Stimulated activated CD4-positive, alpha-beta T cell treated with anti-CD3 and anti-CD28 coated beads, Interleukin-1b, Interleukin-23, amount 100 ng/mL, for 48 hours (primary cell): ENCODE data around the gene UGT1A4.

ENCODE experiments used
- DNase-seq: peaks from one replicate; pipeline ENCODE4 v3.0.0-alpha.2; 2020

UGT1A4 gene

DNA sequence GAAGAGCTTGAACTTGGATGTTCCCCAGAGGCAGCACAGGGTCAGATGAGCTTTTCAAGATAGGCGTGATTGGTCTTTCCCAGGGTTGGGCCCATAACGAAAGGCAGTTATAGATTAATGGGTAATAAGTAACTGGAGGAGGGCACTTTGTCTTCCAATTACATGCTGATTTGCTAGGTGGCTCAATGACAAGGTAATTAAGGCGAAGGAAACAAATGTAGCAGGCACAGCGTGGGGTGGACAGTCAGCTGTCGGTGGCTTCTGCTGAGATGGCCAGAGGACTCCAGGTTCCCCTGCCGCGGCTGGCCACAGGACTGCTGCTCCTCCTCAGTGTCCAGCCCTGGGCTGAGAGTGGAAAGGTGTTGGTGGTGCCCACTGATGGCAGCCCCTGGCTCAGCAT lies at the start of gene UGT1A4:
UGT1A4 (plus strand) TSS at position 185 of the 400 bp plus-strand sequence; CDS start at position 270, 85 bp downstream.
- DNase-seq: no peak

DNA sequence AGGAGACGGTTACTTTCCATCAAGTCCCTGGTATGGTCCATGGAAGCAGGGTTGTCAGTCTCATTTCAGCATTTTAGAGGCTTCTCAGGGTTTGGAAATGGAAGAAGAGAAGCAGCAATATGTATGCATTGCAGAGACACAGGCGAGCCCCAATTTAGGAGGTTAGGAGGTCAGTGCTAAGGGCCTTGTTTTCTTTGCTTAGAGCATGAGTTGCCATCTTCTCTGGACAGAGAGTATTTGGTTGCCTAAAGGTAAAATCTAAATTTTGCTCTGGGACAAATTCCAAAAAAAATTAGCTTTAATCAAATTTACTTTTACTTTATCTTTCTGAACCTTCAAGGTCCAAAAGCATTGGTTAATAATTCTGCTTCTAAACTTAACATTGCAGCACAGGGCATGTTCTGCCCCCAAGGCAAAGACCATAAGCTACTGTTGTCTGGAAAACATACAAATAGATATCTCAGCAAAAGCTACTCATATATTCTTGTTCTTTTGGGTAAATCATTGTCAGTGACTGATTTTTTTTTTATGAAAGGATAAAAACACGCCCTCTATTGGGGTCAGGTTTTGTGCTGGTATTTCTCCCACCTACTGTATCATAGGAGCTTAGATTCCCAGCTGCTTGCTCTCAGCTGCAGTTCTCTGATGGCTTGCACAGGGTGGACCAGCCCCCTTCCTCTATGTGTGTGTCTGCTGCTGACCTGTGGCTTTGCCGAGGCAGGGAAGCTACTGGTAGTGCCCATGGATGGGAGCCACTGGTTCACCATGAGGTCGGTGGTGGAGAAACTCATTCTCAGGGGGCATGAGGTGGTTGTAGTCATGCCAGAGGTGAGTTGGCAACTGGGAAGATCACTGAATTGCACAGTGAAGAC lies 47.0 kb upstream of the UGT1A4 start, which contains the start of gene UGT1A9:
UGT1A9 (plus strand) TSS at position 609 of the 872 bp plus-strand sequence; CDS start at position 646, 37 bp downstream.
- no peak for DNase-seq

DNA sequence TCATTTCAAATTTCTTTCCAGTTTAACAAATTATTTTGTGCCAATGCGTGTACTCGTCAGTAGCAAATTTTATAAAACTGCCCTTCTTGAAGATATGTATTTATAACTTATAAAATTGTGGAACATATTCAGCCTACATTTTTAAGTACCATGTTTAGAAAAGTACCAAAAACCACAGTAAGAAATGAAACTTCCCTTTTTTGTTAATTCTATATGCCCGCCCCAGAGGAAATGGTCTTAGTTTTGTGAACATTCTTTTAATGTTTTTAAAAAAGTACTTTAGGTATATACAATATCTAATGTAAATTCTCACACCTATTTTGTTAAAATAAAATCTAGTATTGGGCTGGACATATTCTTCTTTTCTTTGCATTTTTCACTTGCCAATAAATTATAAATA lies 45.6 kb upstream of the UGT1A4 start:
- no peak for DNase-seq

DNA sequence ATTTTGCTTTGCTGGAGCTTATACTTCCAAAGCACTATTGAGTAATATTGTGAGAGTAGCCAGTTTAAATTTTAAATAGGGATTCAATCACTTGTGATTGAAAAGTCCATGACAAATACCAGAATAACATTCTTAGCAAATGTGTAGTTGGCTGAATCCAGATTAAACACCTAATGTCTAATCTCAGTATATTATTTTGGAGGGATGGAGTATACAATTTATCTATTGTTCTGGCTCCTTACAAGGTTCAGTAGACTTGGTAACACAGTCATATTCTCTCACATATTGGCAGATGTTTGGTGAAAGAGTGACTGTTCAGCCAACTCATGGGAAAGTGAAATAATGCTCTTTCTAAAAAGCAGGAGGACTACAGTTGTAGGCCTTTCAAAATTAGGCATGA lies 44.6 kb upstream of the UGT1A4 start:
- no peak for DNase-seq

DNA sequence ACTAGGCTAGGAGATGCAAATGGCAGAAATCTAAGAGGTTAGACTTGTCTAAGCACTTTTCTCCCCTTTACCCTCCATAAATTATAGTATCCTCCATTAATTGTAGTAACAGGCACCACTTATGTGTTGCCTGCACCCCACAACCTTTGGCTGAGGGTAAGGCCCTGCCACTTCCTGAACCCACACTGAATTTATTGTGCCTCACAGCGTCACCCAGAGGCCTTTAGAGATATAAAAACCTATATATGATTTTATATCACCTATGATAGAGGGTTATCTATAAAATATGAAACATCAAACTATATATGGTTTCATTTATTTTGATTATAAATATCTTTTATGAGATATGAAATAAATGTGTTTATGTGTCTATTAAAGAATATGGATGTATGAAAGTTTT lies 44.2 kb upstream of the UGT1A4 start:
- no peak for DNase-seq

DNA sequence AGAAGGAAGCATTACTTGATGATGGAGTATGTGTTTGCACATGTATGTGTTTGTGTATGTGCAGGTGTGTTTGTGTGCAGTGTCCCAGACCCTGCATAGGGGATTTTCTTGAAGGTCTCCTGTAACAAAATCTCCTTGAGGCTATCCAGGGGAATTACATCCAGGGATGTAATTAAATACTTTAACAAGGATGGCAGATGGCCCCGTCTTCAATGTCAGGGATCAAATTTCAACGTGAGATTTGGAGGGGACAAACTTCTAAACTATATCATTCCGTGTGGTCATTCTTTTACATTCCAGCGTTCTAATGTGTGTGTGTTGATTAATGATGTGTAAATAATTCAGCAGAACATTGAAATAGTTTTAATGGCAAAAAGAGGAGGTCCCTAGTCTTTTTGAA lies 43.5 kb upstream of the UGT1A4 start:
- no peak for DNase-seq

DNA sequence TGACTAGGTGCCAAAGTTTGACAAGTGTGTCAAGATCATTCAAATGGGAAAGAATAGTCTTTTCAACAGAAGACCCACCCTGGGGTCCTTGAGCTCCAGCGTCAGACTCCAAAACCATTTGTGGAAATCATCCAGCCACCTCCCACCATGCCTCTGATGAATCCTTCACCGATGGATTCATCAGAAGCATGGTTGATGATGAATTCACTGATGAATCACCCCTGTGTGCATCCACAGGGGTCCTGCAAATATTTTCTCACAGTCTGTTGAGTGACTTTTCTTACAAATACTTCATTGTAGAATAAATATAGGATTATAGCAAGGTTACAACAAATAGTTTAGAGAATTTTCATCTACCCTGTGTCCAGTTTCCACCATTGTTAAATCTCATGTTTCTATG lies 42.5 kb upstream of the UGT1A4 start:
- no peak for DNase-seq

DNA sequence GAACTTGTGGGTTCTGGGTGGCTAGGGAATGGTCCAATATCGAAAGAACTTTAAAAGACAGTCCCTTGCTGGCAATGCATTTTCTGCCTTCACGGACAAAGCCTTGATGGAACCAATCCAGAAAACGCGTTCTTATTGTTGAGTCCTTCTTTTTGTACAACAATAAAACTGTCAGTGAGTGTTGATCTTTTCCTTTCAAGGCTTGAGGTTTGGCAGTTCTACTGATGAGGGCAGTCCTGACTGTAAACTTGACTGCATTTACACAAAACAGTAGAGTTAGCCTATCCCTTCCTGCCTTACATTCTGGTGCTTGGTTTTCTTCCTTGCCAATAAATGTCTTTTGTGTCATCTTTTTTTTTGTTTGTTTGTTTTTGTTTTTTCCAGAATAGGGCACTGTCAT lies 39.3 kb upstream of the UGT1A4 start:
- no peak for DNase-seq

DNA sequence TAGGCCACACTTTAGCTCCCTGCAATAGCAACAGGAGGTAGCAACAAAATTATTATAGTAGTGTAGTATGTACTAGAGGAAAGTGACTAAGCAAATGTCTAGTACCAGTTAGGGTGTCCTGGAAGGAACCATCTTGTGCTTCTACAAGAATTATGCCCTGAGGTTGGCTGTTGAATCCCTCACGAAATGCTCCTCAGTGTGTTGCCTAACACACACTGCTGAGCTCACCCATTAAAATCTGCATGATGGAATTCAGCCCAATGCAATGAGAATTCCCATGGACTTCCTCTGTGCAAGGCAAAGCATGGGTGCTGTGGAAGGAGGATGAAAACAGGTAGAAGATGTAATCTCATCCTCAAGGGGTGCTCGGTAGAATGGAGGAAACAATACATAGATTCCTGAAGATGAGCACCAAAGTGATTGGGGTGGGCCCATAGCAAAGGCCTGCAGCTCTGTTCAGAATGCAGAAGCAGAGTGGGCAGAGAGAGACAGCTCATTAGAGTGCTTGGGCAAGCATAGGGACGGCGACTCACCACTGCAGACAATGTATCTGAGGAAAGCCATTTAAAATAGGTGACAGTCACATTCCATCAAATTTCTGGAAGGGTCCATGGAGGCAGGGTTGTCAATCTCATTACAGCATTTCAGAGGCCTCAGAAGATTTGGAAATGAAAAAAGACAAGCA lies 38.0 kb upstream of the UGT1A4 start:
- no peak for DNase-seq

DNA sequence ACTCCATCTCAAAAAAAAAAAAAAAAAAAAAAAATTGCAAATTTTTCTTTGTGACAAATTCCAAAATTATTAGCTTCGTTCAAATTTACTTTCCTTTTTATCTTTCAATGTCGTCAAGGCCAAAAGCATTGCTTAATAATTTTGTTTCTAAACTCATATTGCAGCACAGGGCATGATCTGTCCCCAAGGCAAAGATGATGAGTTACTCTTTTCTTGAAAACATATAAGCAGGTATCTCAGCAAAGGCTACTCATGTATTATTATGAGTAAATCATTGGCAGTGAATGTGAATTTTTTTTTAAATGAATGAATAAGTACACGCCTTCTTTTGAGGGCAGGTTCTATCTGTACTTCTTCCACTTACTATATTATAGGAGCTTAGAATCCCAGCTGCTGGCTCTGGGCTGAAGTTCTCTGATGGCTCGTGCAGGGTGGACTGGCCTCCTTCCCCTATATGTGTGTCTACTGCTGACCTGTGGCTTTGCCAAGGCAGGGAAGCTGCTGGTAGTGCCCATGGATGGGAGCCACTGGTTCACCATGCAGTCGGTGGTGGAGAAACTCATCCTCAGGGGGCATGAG lies 36.9 kb upstream of the UGT1A4 start, which contains the start of gene UGT1A7:
UGT1A7 (plus strand) TSS at position 381 of the 579 bp plus-strand sequence; CDS start at position 418, 37 bp downstream.
- no peak for DNase-seq

DNA sequence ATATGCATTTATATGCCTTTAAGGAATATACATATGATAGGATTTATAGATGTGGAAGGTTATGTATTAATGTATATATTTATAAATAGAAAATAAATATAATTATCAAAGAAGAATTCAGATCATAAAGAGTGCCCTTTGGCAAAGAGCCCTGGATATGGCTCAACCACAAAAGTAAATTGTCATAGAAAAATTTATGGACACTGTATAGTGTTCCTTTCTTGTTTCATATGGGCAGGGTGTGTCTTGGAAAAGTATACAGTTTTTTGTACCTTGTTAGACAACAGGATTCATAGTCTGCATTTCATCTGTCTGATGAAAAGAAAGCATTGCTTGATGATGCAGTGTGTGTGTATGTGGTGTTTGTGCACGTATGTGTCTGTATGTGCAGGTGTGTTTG lies 33.9 kb upstream of the UGT1A4 start:
- DNase-seq: no peak

DNA sequence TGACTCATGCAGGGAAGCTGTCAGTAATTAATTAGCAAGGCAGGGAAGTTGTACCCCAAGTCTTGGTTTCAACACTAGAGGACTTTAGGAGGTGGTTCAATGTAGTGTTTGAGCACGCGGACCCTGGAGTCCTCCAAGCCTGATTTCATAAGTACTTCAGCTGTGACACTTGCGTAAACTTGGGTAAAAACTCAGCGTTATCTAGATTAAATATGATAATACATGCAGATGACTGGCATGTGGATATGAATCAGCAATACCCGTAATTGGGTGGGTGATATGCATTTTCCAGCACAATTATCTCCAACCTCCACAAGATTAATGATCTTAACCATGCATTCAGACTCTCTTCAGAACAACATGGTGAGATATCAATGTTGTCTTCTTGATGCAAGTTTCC lies 31.6 kb upstream of the UGT1A4 start:
- no peak for DNase-seq

DNA sequence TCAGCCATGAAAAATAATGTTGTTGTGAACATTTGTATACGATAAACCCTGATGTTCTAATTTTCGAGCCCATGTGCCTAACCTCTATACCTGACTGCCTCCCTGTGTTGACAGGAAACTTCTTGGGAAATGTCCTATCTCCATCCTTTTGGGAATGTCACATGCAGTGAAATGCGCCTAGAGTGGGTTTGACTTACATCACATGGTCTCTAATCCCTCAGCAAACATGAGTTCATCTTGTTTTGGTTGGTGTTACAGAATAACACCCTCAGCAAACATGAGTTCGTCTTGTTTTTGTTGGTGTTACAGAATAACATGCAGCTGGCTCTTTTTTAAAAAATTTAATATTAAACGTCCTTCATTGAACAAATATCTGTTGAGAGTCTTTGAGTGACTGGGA lies 30.2 kb upstream of the UGT1A4 start:
- no peak for DNase-seq

DNA sequence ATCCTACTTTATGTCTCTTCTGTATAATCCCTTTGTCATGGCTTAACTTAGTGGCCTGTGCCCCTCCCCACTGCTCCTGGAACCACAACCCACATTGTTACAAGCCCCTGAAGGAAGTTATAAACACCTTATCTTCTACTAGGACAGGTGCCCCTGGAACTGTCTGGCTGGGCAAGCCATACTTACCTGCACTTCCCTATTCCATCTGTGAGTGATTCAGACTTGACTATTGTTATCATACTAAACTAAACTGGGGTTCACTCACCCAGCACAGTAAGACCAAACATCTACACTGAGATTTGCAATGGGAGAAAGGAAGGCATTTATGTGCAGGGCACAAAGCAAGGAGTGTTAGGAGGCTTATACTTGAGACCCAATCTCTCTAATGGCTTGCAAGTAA lies 29.5 kb upstream of the UGT1A4 start:
- DNase-seq: no peak

DNA sequence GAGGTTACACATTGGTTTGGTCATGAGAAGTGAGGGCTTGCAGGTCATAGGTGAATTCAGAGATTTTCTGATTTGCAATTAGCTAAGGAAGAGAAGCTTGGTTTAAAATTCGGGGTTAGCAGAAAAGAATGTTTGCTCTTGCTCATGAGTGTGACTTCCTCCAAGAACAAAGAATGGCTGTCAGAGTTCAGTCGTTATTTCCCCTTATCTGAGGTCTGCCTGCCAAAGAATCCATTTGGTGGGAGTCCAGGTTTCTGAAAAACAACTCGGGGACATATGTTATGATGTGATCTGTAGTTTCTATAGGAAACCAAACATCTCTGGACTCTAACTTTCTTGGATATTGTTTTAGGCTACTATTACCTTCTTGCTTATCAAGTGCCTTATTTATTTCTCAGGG lies 29.0 kb upstream of the UGT1A4 start:
- DNase-seq: no peak

DNA sequence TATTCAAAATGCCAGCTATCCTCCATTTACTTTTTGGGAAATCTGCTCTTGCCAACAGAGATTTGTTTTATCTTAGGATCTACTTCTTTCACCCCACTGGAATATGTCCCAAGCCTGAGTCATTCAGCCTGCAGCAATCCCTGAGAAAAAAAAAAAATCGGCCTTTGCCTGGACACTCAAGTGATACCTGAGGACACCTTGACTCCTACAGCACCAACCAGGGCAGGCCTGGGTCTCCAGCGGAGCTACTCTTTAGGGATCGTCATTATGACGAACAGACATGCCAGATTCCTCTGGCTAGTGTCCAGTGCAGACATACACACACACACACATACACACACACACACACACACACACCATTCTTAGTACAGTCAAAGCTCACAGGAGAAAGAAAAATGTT lies 28.1 kb upstream of the UGT1A4 start:
- no peak for DNase-seq

DNA sequence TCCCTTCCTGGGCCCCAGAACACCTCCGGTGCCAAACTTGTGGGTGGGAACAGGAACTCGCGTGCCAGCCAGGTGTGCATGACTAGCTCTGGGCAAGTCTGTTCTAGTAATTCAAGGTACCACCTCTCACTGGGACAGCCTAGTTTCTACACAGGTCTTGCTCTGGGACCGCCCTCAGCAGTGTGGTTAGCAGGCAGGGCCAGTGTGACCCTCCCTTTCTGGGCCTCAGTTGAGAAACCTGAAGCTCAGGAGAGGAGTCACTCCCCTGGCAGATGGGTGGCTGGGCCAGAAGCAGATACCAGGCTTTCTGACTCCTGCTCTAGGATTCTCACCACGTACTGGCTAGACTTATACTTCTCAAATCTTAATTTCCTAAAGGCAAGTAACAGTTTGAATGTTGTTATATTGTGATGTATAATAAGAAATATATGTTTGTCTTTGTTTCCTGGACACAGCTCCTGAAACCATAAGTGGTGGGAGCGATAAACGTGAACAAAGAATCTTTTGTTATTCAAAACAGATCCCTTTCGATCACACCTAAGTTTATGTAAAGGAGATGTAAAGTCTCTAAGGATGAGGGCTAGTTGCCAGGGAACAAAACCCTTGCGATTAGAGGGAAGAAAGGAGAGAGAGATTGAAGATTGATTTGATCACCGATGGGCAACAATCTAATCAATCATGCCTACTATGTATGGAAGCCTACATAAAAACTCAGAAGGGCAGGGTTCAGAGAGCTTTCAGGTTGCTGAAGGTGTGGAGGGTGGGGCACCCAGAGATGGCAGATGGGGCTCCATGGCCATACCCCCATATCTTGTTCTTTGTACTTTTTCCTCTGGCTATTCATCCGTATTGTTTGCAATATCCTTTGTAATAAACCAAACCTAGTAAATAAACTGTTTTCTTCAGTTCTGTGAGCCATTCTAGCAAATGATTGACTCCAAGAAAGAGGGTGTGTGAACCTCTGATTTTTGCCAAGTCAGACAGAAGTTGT lies 26.8 kb upstream of the UGT1A4 start:
- no peak for DNase-seq

DNA sequence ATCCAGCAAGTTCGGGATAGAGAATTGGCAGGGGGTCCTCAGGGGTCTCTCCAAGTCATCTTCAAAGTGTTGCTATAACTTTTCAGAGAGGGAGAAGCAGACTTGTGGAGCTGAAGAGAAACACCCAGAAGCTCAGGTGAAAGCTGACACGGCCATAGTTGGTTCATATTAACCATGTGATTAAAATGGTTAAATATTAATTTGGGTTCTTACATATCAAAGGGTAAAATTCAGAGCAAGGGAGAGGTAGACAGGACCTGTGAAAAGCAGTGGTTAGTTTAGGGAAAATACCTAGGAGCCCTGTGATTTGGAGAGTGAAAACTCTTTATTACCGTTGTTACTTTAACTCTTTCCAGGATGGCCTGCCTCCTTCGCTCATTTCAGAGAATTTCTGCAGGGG lies 25.9 kb upstream of the UGT1A4 start, which contains the start of gene UGT1A6:
UGT1A6 (plus strand) TSS at position 243 of the 400 bp plus-strand sequence; CDS start at position 358, 115 bp downstream.
- DNase-seq: no peak

DNA sequence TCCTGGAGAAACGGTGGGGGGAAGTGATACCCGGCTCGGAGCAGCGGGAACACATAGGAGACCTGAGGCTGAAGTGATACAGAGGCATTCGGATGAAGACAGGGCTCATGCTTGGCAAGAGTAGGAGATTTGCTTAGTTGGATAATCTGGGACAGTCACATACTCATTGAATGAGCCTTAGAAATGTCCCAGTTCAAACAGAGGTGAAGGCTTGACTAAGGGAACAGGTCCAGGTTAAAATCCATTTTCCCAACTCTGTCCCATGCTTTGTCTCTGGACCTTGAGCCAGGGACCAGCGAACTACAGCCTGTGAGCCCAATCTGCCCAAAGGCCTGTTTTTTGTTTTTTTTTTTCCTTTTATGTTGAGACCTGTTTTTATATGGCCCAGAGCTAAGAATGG lies 24.6 kb upstream of the UGT1A4 start:
- DNase-seq: no peak

DNA sequence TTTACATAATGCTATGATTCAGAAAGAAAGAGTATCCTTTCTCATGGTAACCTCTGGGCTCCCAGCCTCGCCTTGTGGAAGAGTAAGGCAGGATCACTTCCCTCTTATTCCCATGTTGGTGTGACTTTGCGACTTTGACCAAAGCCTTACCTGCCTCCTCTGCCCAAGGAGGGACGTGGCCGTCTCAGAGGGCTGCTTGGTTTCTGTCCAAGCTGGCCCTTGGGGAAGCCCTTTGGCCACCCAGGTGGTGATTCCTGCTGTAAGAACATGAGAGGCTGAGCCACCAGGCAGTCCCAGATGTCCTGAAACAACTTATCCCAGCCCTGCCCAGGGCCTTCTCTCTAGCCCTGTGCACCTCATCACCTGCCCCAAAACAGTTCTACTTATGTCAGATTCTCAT lies 19.8 kb upstream of the UGT1A4 start:
- no peak for DNase-seq

DNA sequence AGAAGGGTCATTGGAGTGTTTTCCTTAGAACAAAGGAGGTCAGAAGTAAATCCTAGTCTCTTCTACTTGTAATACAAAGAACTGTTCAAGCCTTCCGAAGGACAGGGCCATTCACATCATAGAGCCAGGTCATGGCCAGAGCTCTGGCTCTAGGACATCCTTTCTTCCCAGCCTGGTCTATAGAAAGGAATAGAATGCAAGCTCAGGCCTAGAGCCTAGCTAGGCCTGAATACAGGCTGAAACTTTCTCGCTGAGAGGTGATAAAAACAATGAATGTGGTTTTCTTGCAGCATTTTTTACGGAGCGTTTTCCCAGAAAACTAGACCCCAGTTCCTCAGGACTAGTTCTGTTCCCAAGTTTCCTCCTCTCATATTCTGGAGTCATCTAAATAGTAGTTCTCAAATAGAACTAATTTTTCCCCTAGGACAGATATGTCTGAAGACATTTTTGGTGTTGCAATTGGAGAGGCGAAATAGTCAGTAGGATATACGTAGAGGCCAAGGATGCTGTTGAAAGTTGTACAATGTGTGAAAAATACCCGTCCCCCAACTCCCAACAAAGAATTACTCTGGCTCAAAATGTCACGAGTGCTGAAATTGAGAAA lies 19.0 kb upstream of the UGT1A4 start:
- no peak for DNase-seq
